T-helper 17 cell (primary cell): Measurements from ENCODE around the gene PRTFDC1. TPM values are rescaled to one million over a fixed set of nuclear protein-coding genes. Genes with fewer than 3 reads are reported as not detected.
A peak's percentile ranks its signal among the peaks of the same experiment; 100 is the strongest.

Experiments
- ATAC-seq: fragments of 150-1000 bp; cut with Tn5 transposase; 2 replicates; pipeline ENCODE4 v1.10.0; 2021; ENCODE audit warnings: mild to moderate bottlenecking, moderate library complexity
- DNase-seq, 3 donors: peaks; one replicate each; pipeline versions ENCODE4 v3.0.0 to v3.0.0-alpha.2; 2020 to 2021
- H3K9me3 ChIP-seq: one replicate; pipeline ENCODE4 v1.7.0; 2013; ENCODE audit warnings: low read length, mild to moderate bottlenecking; ENCODE audit not compliant: control insufficient read depth, poor library complexity, severe bottlenecking
- H3K27ac Mint-ChIP-seq: one replicate; pipeline ENCODE4 v1.8.0; 2022; ENCODE audit warnings: mild to moderate bottlenecking, moderate library complexity, mixed read lengths
- H3K27me3 Mint-ChIP-seq: one replicate; pipeline ENCODE4 v1.8.0; 2022; ENCODE audit warnings: mixed read lengths
- H3K36me3 Mint-ChIP-seq: one replicate; pipeline ENCODE4 v1.8.0; 2022; ENCODE audit warnings: low read depth, mixed read lengths
- H3K4me1 Mint-ChIP-seq: one replicate; pipeline ENCODE4 v1.8.0; 2022; ENCODE audit warnings: mild to moderate bottlenecking, mixed read lengths
- H3K4me3 Mint-ChIP-seq: one replicate; pipeline ENCODE4 v1.8.0; 2022; ENCODE audit warnings: mild to moderate bottlenecking, moderate library complexity, mixed read lengths
- total RNA-seq, 4 donors: library from RNA in 2 of 4; stranded (reverse) in 2 of 4; gene quantifications; one replicate each; pipeline ENCODE4 v1.2.3 and lab custom pipeline; 2022 to 2026

Gene PRTFDC1
- total RNA-seq, 2 donors from 2014 or later: 0.40 to 3.6 TPM

DNA sequence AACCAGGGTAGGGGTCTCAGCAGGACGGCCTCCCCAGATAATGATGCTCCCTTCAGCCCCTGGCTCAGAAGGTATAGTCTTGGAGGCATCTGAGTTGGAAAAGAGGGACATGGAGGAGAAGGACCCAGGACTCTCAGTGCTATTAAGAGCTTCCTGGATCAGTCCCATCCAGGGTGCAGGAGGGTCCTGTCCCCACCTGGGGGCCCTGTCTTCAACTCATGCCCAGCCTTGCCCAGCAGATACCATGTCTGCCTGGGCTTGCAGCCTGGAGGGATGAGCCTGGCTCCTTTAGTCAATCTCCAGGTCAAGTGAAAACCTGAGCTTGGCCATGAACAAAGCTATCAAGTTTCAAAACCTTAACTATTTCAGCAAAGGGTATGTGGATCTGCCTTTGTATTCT lies 67.6 kb downstream of the PRTFDC1 start:
- no peaks in the 10 kb centered on the region for H3K9me3 ChIP-seq
- no peaks in the 10 kb centered on the region for H3K36me3 Mint-ChIP-seq
- DNase-seq (no peak), ATAC-seq (no peak)
- no peaks in the 10 kb centered on the region for H3K27me3 Mint-ChIP-seq
- peaks cover 32% of the 10 kb centered on the region for H3K4me1 Mint-ChIP-seq
- H3K27ac Mint-ChIP-seq: peak overlapping the region; percentile 37
- no peak overlapping the region for H3K4me3 Mint-ChIP-seq

- H3K27me3 Mint-ChIP-seq: no peaks in the 10 kb centered on the region
- H3K36me3 Mint-ChIP-seq: no peaks in the 10 kb centered on the region
- no peak for ATAC-seq
- peaks cover 31% of the 10 kb centered on the region for H3K4me1 Mint-ChIP-seq
- no peak overlapping the region for H3K4me3 Mint-ChIP-seq
- peak overlapping the region; percentile 87 for H3K27ac Mint-ChIP-seq
- H3K9me3 ChIP-seq: no peaks in the 10 kb centered on the region
- DNase-seq: no peak
Measured at GRCh38 chr10:24884316-24884715, 68.1 kb downstream of the PRTFDC1 start.

DNA sequence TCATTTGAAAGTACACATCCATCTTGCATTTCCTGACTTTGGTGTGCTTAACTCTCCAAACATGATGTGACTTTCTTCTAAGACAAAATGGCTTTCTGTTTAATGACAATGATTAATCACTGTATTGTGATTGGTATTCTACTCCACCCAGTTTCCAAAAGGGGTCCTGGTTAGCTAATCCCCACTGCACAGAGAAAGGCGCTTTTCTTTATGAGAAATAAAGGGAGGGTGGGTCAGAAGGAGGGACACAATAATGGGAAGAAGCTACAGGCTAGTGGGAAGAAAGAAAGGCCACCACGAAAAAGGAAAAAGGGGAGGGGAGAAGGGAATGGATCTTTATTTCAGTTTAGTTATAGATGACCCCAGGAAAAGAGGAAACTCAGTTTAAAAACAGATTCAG lies 69.2 kb downstream of the PRTFDC1 start:
- Mint-ChIP-seq H3K4me3 (no peak overlapping the region), H3K27ac (peak overlapping the region; percentile 87), H3K4me1 (peaks cover 31% of the 10 kb centered on the region), H3K36me3 (no peaks in the 10 kb centered on the region), H3K27me3 (no peaks in the 10 kb centered on the region)
- DNase-seq: no peak
- no peaks in the 10 kb centered on the region for H3K9me3 ChIP-seq
- ATAC-seq: no peak

DNA sequence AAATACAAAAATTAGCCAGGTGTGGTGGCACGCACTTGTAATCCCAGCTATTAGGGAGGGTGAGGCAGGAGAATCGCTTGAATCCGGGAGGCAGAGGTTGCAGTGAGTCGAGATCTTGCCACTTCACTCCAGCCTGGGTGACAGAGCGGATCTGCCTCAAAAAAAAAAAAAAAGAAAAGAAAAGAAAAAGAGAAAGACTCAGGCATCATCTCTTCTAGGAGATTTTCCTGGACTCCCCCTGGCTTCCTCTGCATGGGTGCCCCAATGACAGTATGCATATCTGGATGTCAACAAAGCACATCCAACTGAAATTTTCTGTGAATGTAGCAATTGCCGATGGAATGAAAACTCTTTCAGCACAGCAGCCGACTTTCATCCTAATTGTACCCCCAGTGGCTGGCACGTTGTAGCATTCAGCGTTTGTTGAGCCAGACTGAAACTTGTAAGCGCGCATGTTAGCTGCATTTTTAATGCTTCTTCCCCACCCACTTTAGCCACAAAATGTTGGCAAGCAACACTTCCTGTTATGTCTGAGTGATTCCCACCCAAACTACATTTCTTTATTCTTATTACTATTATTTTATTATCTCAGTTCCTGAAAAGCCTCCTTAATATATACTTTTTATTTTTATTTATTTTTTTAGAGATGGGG lies 70.2 kb downstream of the PRTFDC1 start:
- Mint-ChIP-seq H3K27me3 (no peaks in the 10 kb centered on the region), H3K36me3 (no peaks in the 10 kb centered on the region), H3K27ac (peak overlapping the region; percentile 87), H3K4me3 (peak overlapping the region; percentile 75), H3K4me1 (peaks cover 23% of the 10 kb centered on the region)
- H3K9me3 ChIP-seq: no peaks in the 10 kb centered on the region
- DNase-seq (no peak), ATAC-seq (peak; percentile 75)

- ATAC-seq (no peak), DNase-seq (no peak)
- Mint-ChIP-seq H3K4me3 (no peak overlapping the region), H3K36me3 (peaks cover 2% of the 10 kb centered on the region), H3K27me3 (no peaks in the 10 kb centered on the region), H3K4me1 (peaks cover 17% of the 10 kb centered on the region), H3K27ac (no peak overlapping the region)
- no peaks in the 10 kb centered on the region for H3K9me3 ChIP-seq
Measured at GRCh38 chr10:24879861-24880260, 72.5 kb downstream of the PRTFDC1 start.

- DNase-seq: no peak
- H3K27ac Mint-ChIP-seq: no peak overlapping the region
Measured at GRCh38 chr10:24874133-24874532, 78.3 kb downstream of the PRTFDC1 start.

GRCh38 chr10:24873281-24873683 lies 79.1 kb downstream of the PRTFDC1 start:
- H3K4me1 Mint-ChIP-seq: peaks cover 2% of the 10 kb centered on the region
- no peaks in the 10 kb centered on the region for H3K9me3 ChIP-seq
- no peaks in the 10 kb centered on the region for H3K27me3 Mint-ChIP-seq
- H3K36me3 Mint-ChIP-seq: peaks cover 2% of the 10 kb centered on the region
- no peak overlapping the region for H3K4me3 Mint-ChIP-seq
- ATAC-seq (no peak), DNase-seq (no peak)
- H3K27ac Mint-ChIP-seq: no peak overlapping the region

More at GRCh38 chr10:24874133-24874532, 78.3 kb downstream of the PRTFDC1 start:
- Mint-ChIP-seq H3K36me3 (peaks cover 2% of the 10 kb centered on the region), H3K4me1 (peaks cover 4% of the 10 kb centered on the region), H3K27me3 (no peaks in the 10 kb centered on the region), H3K4me3 (no peak overlapping the region)
- ATAC-seq: no peak
- H3K9me3 ChIP-seq: no peaks in the 10 kb centered on the region

DNA sequence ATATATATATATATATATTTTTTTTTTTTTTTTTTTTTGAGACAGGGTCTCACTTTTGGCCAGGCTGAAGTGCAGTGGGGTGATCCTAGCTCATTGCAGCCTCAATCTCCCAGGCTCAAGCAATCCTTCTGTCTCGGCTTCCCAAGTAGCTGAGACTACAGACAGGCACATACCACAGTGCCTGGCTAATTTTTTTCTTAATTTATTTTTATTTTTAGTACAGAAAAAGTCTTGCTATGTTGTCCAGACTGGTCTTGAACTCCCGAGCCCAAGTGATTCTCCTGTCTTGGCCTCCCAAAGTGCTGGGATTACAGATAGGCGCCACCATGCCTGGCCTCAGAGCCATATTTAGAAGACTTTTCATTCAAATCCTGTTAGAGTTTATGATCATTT lies 79.6 kb downstream of the PRTFDC1 start:
- H3K27ac Mint-ChIP-seq: no peak overlapping the region
- DNase-seq (no peak), ATAC-seq (no peak)
- H3K4me1 Mint-ChIP-seq: peaks cover 2% of the 10 kb centered on the region
- H3K9me3 ChIP-seq: no peaks in the 10 kb centered on the region
- peaks cover 2% of the 10 kb centered on the region for H3K36me3 Mint-ChIP-seq
- no peaks in the 10 kb centered on the region for H3K27me3 Mint-ChIP-seq
- no peak overlapping the region for H3K4me3 Mint-ChIP-seq

DNA sequence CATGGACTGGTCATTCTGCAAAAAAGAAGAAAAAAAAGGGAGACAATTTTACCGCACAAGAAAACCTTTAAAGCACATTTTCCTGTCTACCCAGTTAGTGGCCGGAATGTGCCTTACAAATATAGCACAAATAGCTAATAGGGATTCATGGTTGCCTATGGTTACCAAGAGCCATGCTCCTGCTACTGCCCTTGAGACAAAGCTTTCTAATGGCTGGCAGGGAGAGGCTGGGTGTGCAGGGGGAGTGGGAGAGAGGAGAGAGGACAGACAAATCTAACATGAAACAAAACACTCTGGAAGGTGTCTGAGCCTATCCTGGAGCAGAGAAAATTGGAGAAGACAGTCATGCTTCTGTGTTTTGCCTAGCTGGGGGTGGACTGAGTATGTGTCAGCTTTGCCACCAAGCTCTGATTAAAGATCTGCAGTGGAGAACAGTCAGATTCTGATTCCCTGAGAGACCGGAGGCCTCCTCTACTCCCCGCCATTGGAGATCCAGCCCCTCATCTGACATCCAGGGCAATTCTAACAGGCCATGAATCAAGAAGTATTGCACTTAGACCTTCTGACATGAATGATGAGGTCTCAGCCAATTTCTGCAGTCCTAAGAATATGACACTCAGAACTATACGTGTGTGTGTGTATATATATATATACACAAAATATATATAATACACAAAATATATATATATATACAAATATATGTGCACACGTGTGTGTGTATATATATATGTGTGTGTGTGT lies 80.2 kb downstream of the PRTFDC1 start:
- Mint-ChIP-seq H3K27ac (no peak overlapping the region), H3K27me3 (no peaks in the 10 kb centered on the region), H3K4me1 (peaks cover 3% of the 10 kb centered on the region), H3K4me3 (no peak overlapping the region), H3K36me3 (peaks cover 2% of the 10 kb centered on the region)
- no peaks in the 10 kb centered on the region for H3K9me3 ChIP-seq
- no peak for DNase-seq
- ATAC-seq: no peak

DNA sequence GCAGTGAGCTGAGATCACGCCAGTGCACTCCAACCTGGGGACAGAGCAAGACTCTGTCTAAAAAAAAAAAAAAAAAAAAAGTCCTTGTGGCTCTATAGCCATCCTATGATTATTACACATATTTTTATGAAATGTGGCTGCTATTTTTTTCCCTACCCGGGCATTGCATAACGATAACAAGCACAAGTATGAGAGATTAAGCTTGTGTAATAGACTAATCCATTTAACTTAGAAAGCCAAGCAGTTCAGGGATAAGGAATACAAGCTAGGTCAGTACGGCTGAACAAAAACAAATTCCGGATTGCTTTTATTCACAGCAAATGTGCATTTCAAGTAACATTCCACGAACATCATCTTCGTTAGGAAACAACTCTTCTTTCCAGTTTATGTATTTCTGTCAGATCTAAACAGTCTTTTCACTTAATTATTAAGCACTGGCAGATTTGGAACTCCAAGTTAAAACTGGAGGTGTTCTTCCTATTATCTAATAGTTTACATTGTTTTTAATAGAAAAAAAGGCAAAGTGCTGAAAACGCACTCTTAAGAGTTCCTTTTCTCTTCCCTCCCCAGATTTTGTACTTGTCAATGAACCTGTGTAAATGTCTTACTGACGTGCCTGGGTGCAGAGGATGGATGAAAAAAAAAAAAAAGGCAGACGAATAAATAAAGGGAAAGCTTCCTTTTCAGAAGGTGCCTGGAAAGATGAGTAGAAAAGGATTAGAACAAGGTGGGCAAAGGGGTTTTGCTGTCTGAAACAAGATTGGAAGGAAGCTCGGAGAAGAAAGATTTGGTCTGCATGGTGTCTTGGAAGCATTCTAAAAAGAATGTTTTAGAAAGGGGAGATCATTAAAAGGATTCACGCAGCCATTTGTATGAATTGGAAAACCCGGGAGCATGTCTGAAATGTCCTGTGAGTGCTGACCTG lies 81.1 kb downstream of the PRTFDC1 start:
- peaks cover 2% of the 10 kb centered on the region for H3K36me3 Mint-ChIP-seq
- peaks cover 5% of the 10 kb centered on the region for H3K4me1 Mint-ChIP-seq
- no peak overlapping the region for H3K4me3 Mint-ChIP-seq
- H3K27me3 Mint-ChIP-seq: no peaks in the 10 kb centered on the region
- ATAC-seq (no peak), DNase-seq (no peak)
- no peak overlapping the region for H3K27ac Mint-ChIP-seq
- no peaks in the 10 kb centered on the region for H3K9me3 ChIP-seq

GRCh38 chr10:24869354-24870015 lies 82.9 kb downstream of the PRTFDC1 start:
- no peaks in the 10 kb centered on the region for H3K9me3 ChIP-seq
- no peak for ATAC-seq
- DNase-seq: no peak
- H3K36me3 Mint-ChIP-seq: peaks cover 3% of the 10 kb centered on the region
- no peaks in the 10 kb centered on the region for H3K27me3 Mint-ChIP-seq
- H3K27ac Mint-ChIP-seq: no peak overlapping the region
- H3K4me3 Mint-ChIP-seq: no peak overlapping the region
- H3K4me1 Mint-ChIP-seq: peaks cover 11% of the 10 kb centered on the region

- ATAC-seq: no peak
- H3K9me3 ChIP-seq: no peaks in the 10 kb centered on the region
- Mint-ChIP-seq H3K27me3 (no peaks in the 10 kb centered on the region), H3K4me3 (peak overlapping the region; percentile 3), H3K36me3 (peaks cover 6% of the 10 kb centered on the region), H3K4me1 (peaks cover 10% of the 10 kb centered on the region), H3K27ac (no peak overlapping the region)
- DNase-seq: no peak
Measured at GRCh38 chr10:24866604-24867583, 85.5 kb downstream of the PRTFDC1 start.
